Suprapubic skin (tissue), 4 donors: ENCODE measurements around the gene TECPR2.

ENCODE experiments used
- EP300 ChIP-seq: sonication (generic); formaldehyde crosslinking; IDR thresholded peaks from one replicate; pipeline ENCODE4 v1.6.1; 2017; ENCODE audit warnings: antibody characterized with exemption
- POLR2A ChIP-seq, 2 donors: fragments of 450-650 bp; IDR thresholded peaks; one replicate each; pipeline ENCODE4 v1.6.1; 2017; ENCODE audit warnings: antibody characterized with exemption in 2 of 2, mild to moderate bottlenecking in 2 of 2, moderate library complexity in 2 of 2
- POLR2AphosphoS5 ChIP-seq, 3 donors: sonication (generic); formaldehyde crosslinking; IDR thresholded peaks; one replicate each; pipeline ENCODE4 v1.6.1; 2017; ENCODE audit warnings: antibody characterized with exemption in 3 of 3
- TF ChIP-seq, protein P1 (sequence below), 2 donors: fragments of 200-600 bp in 1 of 2; fragments of 450-650 bp in 1 of 2; sonication (generic) in 1 of 2; IDR thresholded peaks; one replicate each; pipeline ENCODE4 v1.5.1; 2016 to 2019; ENCODE audit warnings: antibody characterized with exemption in 2 of 2, mild to moderate bottlenecking in 1 of 2, moderate library complexity in 1 of 2

- TF ChIP-seq, protein P1, sequence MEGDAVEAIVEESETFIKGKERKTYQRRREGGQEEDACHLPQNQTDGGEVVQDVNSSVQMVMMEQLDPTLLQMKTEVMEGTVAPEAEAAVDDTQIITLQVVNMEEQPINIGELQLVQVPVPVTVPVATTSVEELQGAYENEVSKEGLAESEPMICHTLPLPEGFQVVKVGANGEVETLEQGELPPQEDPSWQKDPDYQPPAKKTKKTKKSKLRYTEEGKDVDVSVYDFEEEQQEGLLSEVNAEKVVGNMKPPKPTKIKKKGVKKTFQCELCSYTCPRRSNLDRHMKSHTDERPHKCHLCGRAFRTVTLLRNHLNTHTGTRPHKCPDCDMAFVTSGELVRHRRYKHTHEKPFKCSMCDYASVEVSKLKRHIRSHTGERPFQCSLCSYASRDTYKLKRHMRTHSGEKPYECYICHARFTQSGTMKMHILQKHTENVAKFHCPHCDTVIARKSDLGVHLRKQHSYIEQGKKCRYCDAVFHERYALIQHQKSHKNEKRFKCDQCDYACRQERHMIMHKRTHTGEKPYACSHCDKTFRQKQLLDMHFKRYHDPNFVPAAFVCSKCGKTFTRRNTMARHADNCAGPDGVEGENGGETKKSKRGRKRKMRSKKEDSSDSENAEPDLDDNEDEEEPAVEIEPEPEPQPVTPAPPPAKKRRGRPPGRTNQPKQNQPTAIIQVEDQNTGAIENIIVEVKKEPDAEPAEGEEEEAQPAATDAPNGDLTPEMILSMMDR (IDR thresholded peaks at IDR 0.05) = no peak
- TF ChIP-seq POLR2A (IDR thresholded peaks at IDR 0.05) (no peak), EP300 (no peak), POLR2AphosphoS5 (IDR thresholded peaks at IDR 0.05) (no peak)
Observed at GRCh38 chr14:102351023-102351422, 11.7 kb upstream of the TECPR2 start.
